HG03432 (cell line): ENCODE data around the gene ARHGEF19.
"Not testable (repeated sequence)": the region's sequence is repeated elsewhere in the genome, so short reads cannot be mapped to it uniquely, and the experiment has no call there.

Experiments
- ATAC-seq: cut with Tn5 transposase; IDR thresholded peaks from one replicate; pipeline ENCODE4 v1.9.1; 2021; ENCODE audit warnings: mild to moderate bottlenecking, moderate library complexity; ENCODE audit not compliant: unreplicated experiment

ARHGEF19 gene

DNA sequence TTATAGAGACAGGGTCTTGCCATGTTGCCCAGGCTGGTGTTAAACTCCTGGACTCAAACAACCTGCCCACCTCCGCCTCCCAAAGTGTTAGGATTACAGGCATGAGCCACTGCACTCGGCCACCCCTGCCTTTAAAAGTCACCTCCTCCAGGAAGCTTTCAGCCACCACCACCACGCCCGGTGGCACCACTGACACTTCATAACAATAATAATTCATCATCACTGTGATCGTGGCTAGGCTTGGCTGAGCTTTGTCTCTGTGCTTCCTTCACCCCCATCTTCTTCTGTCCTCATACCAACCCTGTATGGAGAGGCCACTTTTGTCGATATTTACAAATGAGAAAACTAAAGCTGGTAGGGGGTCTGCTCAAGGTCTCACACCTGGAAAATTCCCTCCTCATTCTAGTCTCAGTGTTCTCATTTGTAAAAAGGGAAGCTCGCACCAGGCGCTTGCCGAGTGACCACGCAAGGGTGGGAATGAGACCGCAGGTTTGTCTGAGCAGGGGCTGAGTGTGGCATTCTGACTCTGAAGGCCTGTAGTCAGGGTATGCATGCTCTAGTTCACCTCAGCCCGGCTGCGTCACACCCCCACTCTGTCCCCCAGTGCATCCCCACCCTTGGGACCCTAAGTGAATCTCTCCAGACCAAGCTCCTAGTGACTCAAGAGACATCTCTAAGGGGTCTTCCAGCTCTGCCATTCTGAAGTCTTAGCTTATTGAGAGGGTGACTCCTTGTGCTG lies 43.7 kb downstream of the ARHGEF19 start:
- no peak for ATAC-seq

DNA sequence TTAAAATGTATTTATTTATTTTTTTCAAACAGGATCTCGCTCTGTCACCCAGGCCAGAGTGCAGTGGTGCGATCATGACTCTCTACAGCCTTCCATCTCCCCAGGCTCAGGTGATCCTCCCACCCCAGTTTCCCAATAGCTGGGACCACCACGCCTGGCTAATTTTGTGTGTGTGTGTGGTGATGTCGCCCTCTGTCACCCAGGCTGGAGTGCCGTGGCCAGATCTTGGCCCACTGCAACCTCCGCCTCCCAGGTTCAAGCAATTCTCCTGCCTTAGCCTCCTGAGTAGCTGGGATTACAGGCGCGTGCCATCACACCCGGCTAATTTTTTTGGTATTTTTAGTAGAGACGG lies 44.3 kb downstream of the ARHGEF19 start:
- not testable (repeated sequence) for ATAC-seq

- peak; percentile 63 for ATAC-seq
Observed at GRCh38 chr1:16167331-16168143, 44.9 kb downstream of the ARHGEF19 start.

GRCh38 chr1:16166117-16166516 lies 46.3 kb downstream of the ARHGEF19 start:
- ATAC-seq: no peak

- no peak for ATAC-seq
Observed at GRCh38 chr1:16165548-16165947, 46.9 kb downstream of the ARHGEF19 start.

GRCh38 chr1:16165073-16165364 lies 47.4 kb downstream of the ARHGEF19 start:
- ATAC-seq: no peak

GRCh38 chr1:16164213-16165072 lies 48.0 kb downstream of the ARHGEF19 start:
- ATAC-seq: no peak

DNA sequence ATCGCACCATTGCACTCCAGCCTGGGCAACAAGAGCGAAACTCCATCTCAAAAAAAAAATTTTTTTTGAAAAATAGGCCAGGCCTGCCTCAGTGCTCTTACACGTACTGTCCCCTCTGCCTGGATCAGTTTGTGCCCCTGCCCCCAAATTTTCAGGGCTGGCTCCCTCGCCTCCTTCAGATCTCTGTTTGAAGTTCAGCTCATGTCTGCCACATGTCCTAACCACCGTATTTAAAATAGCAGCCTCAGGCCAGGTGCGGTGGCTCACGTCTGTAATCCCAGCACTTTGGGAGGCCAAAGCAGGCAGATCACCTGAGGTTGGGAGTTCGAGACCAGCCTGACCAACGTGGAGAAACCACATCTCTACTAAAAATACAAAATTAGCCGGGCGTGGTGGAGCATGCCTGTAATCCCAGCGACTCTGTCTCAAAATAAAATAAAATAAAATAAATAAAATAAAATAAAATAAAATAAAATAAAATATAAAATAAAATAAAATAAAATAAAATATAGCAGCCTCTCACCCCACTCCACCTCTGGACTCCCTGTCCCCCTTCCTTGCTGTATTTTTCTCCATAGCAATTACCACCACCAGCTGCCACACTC lies 48.7 kb downstream of the ARHGEF19 start:
- ATAC-seq: not testable (repeated sequence)

DNA sequence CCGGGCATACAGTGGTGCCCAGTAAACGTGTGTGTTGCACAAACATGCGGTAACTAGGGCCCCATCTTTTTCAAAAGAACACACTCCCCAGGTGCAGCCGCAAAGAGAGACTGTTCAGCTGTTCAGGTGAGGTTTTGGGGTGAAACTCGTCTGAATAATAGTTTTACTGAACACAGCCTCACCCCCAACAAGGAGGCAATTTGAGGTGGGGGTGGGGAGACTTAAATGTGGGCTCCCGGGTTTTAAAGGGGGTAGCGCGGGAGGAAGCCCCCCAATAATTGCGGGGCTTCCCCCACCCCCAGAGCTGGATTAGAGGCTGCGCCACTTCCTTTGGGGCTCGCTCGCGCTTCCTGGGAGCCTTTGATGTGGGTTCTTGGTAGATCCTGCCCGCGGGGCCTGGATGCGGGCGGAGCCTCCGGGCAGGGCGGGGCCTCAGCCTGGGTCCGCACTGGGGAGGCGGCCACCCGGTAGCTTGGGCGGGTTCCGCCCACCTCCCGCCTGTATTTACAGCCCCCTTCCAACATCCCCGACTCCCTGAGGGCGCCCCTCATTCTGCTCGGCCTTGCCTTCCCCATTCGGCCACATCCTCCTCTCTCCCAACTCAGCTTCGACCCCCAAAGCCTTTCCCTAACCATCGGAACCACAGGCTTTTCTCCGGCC lies 50.2 kb downstream of the ARHGEF19 start:
- no peak for ATAC-seq

GRCh38 chr1:16161717-16162116 lies 50.7 kb downstream of the ARHGEF19 start:
- no peak for ATAC-seq

GRCh38 chr1:16158993-16159831 lies 53.2 kb downstream of the ARHGEF19 start:
- no peak for ATAC-seq

- no peak for ATAC-seq
Observed at GRCh38 chr1:16158025-16158424, 54.4 kb downstream of the ARHGEF19 start.

- ATAC-seq: no peak
Observed at GRCh38 chr1:16156848-16157495, 55.5 kb downstream of the ARHGEF19 start.

- ATAC-seq: no peak
Observed at GRCh38 chr1:16155537-16156410, 56.7 kb downstream of the ARHGEF19 start, which contains the start of gene EPHA2. Gene EPHA2, minus strand, starts transcription at chr1:16156069. Its CDS starts 137 bp downstream, at chr1:16155932.

- ATAC-seq: no peak
Observed at GRCh38 chr1:16153999-16154673, 58.3 kb downstream of the ARHGEF19 start.

GRCh38 chr1:16153096-16153998 lies 59.1 kb downstream of the ARHGEF19 start:
- no peak for ATAC-seq
